Measurements from ENCODE around the gene CCER1. TPM values are rescaled to one million over a fixed set of nuclear protein-coding genes. Genes with fewer than 3 reads are reported as not detected.

Gene CCER1
- total and polyA plus RNA-seq, 9 of the 15 experiments (the other 6 are each of a cell fraction or from before 2014, with no cell fraction given) = not detected

GRCh38 chr12:90984114-90984513 lies 29.1 kb upstream of the CCER1 start (continued):
- no peak for TF ChIP-seq PREB (CRISPR knock-in tag; IDR thresholded peaks at IDR 0.05)

- Histone ChIP-seq H3K36me3 (ENCODE audit: control insufficient read depth, insufficient read depth, low read length) (no peaks in the 10 kb centered on the region), H4K20me1 (replicated peaks; ENCODE audit: control insufficient read depth, insufficient read depth, low read length) (no peaks in the 10 kb centered on the region), H3K4me1 (replicated peaks in 1 of 2; ENCODE audit: control insufficient read depth in 2 of 2, insufficient read depth in 2 of 2, low read length in 2 of 2) (no peaks in the 10 kb centered on the region), H3K4me3 (no peak overlapping the region), H3K27ac (ENCODE audit: extremely low read depth, low read depth, low read length) (no peak overlapping the region), H2AFZ (ENCODE audit: low read depth, low read length) (no peak overlapping the region), H3K27me3 (ENCODE audit: control insufficient read depth in 2 of 2, insufficient read depth in 2 of 2, low read length in 2 of 2) (no peaks in the 10 kb centered on the region), H3K4me2 (ENCODE audit: insufficient read depth, low read length) (no peak overlapping the region), H3K9me1 (ENCODE audit: control insufficient read depth, insufficient read depth, low read length) (no peaks in the 10 kb centered on the region), H3K9ac (ENCODE audit: insufficient read depth in 1 of 2, low read depth in 2 of 2, low read length in 2 of 2) (no peak overlapping the region), H3K79me2 (ENCODE audit: control insufficient read depth, insufficient read depth, low read length) (no peaks in the 10 kb centered on the region), H3K9me3 (replicated peaks; ENCODE audit: control insufficient read depth, insufficient read depth, low read depth, low read length) (no peaks in the 10 kb centered on the region)
- no TSS peak for BruUV-seq (replicated peaks)
- in situ Hi-C loops (cut with MboI) = loop anchor here (25.0 kb wide), 1 partner anchor 355 kb away; no protein-coding TSS in a partner anchor
- no peak for ATAC-seq
- no peak for FAIRE-seq
- TF ChIP-seq CEBPG (CRISPR knock-in tag; IDR thresholded peaks at IDR 0.05) = no peak
- TF ChIP-seq CEBPG (tag; conservative IDR thresholded peaks at IDR 0.05 in 1 of 2, IDR thresholded peaks at IDR 0.05 in 1 of 2) = peak in 1 of 2 experiments; percentile 32; a peak in 1 of 4 replicates
- no peak for TF ChIP-seq SIRT6 (IDR thresholded peaks at IDR 0.05; ENCODE audit: low read depth, low read length)
- TF ChIP-seq CEBPB (tag; IDR thresholded peaks at IDR 0.05) = 0 out of 2 replicates have a peak, but pooled peaks have one; percentile 14
- POLR2A ChIA-PET = no interaction called here
- no peak for DNase-seq (ENCODE audit: extremely low read depth in 1 of 4, low spot score in 3 of 4)
- intact Hi-C loops (cut with micrococcal nuclease) = no loop called here
- 0% methylated on average over 1 of the region's 1 CpG for WGBS (ENCODE audit: insufficient coverage, low coverage, missing lambda C conversion rate)
- CTCF ChIA-PET (ENCODE audit: low intra/inter-chr PET ratio) = no interaction called here
These were observed 27.2 kb upstream of the CCER1 start for GRCh38 chr12:90982170-90982569.

Data from K562 (cell line).